H1 (cell line): ENCODE data around the gene SNX30. TPM values are rescaled to one million over a fixed set of nuclear protein-coding genes. Genes with fewer than 3 reads are reported as not detected.

Experiments
- CTCF ChIA-PET: fragments of 300-600 bp; sonication (Branson Sonifier 250); formaldehyde crosslinking; loops from one replicate; lab custom pipeline; 2021; ENCODE audit not compliant: partially characterized antibody; lab: Charles Lee
- POLR2A ChIA-PET: fragments of 300-600 bp; sonication (Branson Sonifier 250); formaldehyde crosslinking; loops from one replicate; lab custom pipeline; 2021; ENCODE audit warnings: inconsistent platforms; ENCODE audit not compliant: partially characterized antibody; lab: Charles Lee
- DNase-seq, 2 experiments: peaks; one replicate each; pipeline versions ENCODE4 v3.0.0 to v3.0.0-alpha.2; 2010 to 2022; ENCODE audit warnings: low spot score in 2 of 2, low read depth in 1 of 2, mixed read lengths in 1 of 2
- FAIRE-seq: peaks from 2 replicates; lab custom pipeline; 2011; peaks lifted over from hg19 to GRCh38; lab: Jason Lieb, UNC
- H2AFZ ChIP-seq: 2 replicates; pipeline ENCODE4 v1.8.1; 2012; ENCODE audit warnings: low read length, inconsistent platforms
- H2AK5ac ChIP-seq: 2 replicates; pipeline ENCODE4 v1.6.1; 2013; ENCODE audit warnings: low read depth, low read length
- H2BK120ac ChIP-seq: replicated peaks from 2 replicates; pipeline ENCODE3; 2013; ENCODE audit warnings: low read depth, low read length, inconsistent platforms
- H2BK12ac ChIP-seq: 2 replicates; pipeline ENCODE4 v1.6.1; 2013; ENCODE audit warnings: low read depth, low read length
- H2BK15ac ChIP-seq: 2 replicates; pipeline ENCODE4 v1.6.1; 2013; ENCODE audit warnings: low read length
- H2BK20ac ChIP-seq: 2 replicates; pipeline ENCODE4 v1.6.1; 2013; ENCODE audit warnings: low read length
- H2BK5ac ChIP-seq: 2 replicates; pipeline ENCODE4 v1.6.1; 2013; ENCODE audit warnings: low read depth, low read length
- H3K14ac ChIP-seq: 2 replicates; pipeline ENCODE4 v1.6.1; 2013; ENCODE audit warnings: inconsistent platforms; ENCODE audit not compliant: insufficient read length
- H3K18ac ChIP-seq: 2 replicates; pipeline ENCODE4 v1.6.1; 2013; ENCODE audit warnings: low read length; ENCODE audit errors: extremely low read depth
- H3K23ac ChIP-seq: 2 replicates; pipeline ENCODE4 v1.6.1; 2013; ENCODE audit warnings: inconsistent platforms; ENCODE audit not compliant: insufficient read length
- H3K23me2 ChIP-seq: 2 replicates; pipeline ENCODE4 v1.6.1; 2013; ENCODE audit warnings: low read depth, low read length
- H3K27ac ChIP-seq: 2 replicates; pipeline ENCODE4 v1.6.1; 2011; ENCODE audit warnings: low read depth, low read length, inconsistent platforms
- H3K27me3 ChIP-seq, 4 experiments: replicated peaks in 1 of 4; 1 replicate in 1 of 4; 2 replicates in 3 of 4; pipeline versions ENCODE4 v1.6.1 to v1.8.1; 2011 to 2013; ENCODE audit warnings: low read length in 3 of 4, mild to moderate bottlenecking in 3 of 4, inconsistent platforms in 2 of 4, mixed read lengths in 2 of 4, moderate library complexity in 1 of 4; ENCODE audit not compliant: control insufficient read depth in 3 of 4, insufficient read depth in 3 of 4; ENCODE audit errors: extremely low read depth in 1 of 4
- H3K36me3 ChIP-seq, 4 experiments: 2 replicates each; pipeline versions ENCODE4 v1.6.1 to v1.8.1; 2011 to 2013; ENCODE audit warnings: mild to moderate bottlenecking in 4 of 4, low read length in 3 of 4, moderate library complexity in 2 of 4, control low read depth in 1 of 4, inconsistent platforms in 1 of 4; ENCODE audit not compliant: insufficient read depth in 4 of 4, control insufficient read depth in 2 of 4
- H3K4ac ChIP-seq: replicated peaks from 2 replicates; pipeline ENCODE3; 2013; ENCODE audit warnings: low read length, low read depth, mixed read lengths, inconsistent platforms; ENCODE audit not compliant: insufficient read length
- H3K4me1 ChIP-seq, 4 experiments: replicated peaks in 1 of 4; 1 replicate in 1 of 4; 2 replicates in 3 of 4; pipeline versions ENCODE4 v1.6.1 to v1.8.1; 2011 to 2013; ENCODE audit warnings: low read length in 3 of 4, inconsistent platforms in 2 of 4, mixed read lengths in 1 of 4; ENCODE audit not compliant: insufficient read depth in 4 of 4, control insufficient read depth in 3 of 4
- H3K4me2 ChIP-seq, 2 experiments: 2 replicates each; pipeline versions ENCODE4 v1.6.1 to v1.8.1; 2011 to 2013; ENCODE audit warnings: low read depth in 2 of 2, low read length in 2 of 2, control low read depth in 1 of 2, inconsistent platforms in 1 of 2, mild to moderate bottlenecking in 1 of 2; ENCODE audit not compliant: insufficient read depth in 1 of 2
- H3K4me3 ChIP-seq, 4 experiments: fragments of 200-600, 300-600 bp in 1 of 4; sonication (generic), shearing (Covaris generic), sonication (Bioruptor Twin) in 1 of 4; 2 replicates each; pipeline versions ENCODE4 v1.5.1 to v1.8.1; 2011 to 2016; ENCODE audit warnings: low read length in 4 of 4, low read depth in 3 of 4, control low read depth in 2 of 4, inconsistent platforms in 2 of 4, mild to moderate bottlenecking in 2 of 4, mixed read lengths in 1 of 4, moderate library complexity in 1 of 4; ENCODE audit not compliant: insufficient read depth in 2 of 4; ENCODE audit errors: extremely low read depth in 1 of 4
- H3K56ac ChIP-seq: replicated peaks from 2 replicates; pipeline ENCODE3; 2013; ENCODE audit warnings: low read depth, mild to moderate bottlenecking, mixed read lengths, low read length, inconsistent platforms; ENCODE audit not compliant: insufficient read length
- H3K79me1 ChIP-seq: 2 replicates; pipeline ENCODE4 v1.6.1; 2013; ENCODE audit warnings: low read depth, low read length, control low read depth
- H3K79me2 ChIP-seq, 2 experiments: 2 replicates each; pipeline versions ENCODE4 v1.6.1 to v1.8.1; 2012 to 2013; ENCODE audit warnings: low read length in 2 of 2, mild to moderate bottlenecking in 2 of 2, inconsistent platforms in 1 of 2; ENCODE audit not compliant: insufficient read depth in 2 of 2, control insufficient read depth in 1 of 2
- H3K9ac ChIP-seq, 4 experiments: replicated peaks in 1 of 4; 1 replicate in 1 of 4; 2 replicates in 3 of 4; pipeline versions ENCODE4 v1.6.1 to v1.8.1; 2011 to 2013; ENCODE audit warnings: low read depth in 3 of 4, low read length in 3 of 4, control low read depth in 2 of 4, mild to moderate bottlenecking in 2 of 4, moderate library complexity in 2 of 4, inconsistent platforms in 1 of 4; ENCODE audit errors: extremely low read depth in 1 of 4
- H3K9me3 ChIP-seq, 2 experiments: 2 replicates each; pipeline versions ENCODE4 v1.6.1 to v1.8.1; 2012 to 2013; ENCODE audit warnings: mild to moderate bottlenecking in 2 of 2, moderate library complexity in 2 of 2, control low read depth in 1 of 2, inconsistent platforms in 1 of 2, low read depth in 1 of 2, low read length in 1 of 2, mixed read lengths in 1 of 2; ENCODE audit not compliant: insufficient read depth in 2 of 2
- H4K20me1 ChIP-seq, 2 experiments: replicated peaks in 1 of 2; 2 replicates each; pipeline versions ENCODE3 to v1.8.1; 2011 to 2013; ENCODE audit warnings: inconsistent platforms in 2 of 2, low read length in 2 of 2, mild to moderate bottlenecking in 1 of 2; ENCODE audit not compliant: insufficient read depth in 2 of 2, control insufficient read depth in 1 of 2
- H4K5ac ChIP-seq: 2 replicates; pipeline ENCODE4 v1.6.1; 2013; ENCODE audit warnings: low read length, low read depth, mixed read lengths, inconsistent platforms; ENCODE audit not compliant: insufficient read length
- H4K8ac ChIP-seq: 2 replicates; pipeline ENCODE4 v1.8.0; 2013; ENCODE audit warnings: mild to moderate bottlenecking, moderate library complexity, low read length, inconsistent platforms; ENCODE audit not compliant: insufficient read depth; ENCODE audit errors: extremely low read depth
- H4K91ac ChIP-seq: replicated peaks from 2 replicates; pipeline ENCODE3; 2013; ENCODE audit warnings: low read length, mixed read lengths, inconsistent platforms; ENCODE audit not compliant: insufficient read length
- CHD1 ChIP-seq: IDR thresholded peaks from 2 replicates; pipeline ENCODE4 v1.6.1; 2012; ENCODE audit warnings: low read depth, low read length, improper control_type of control experiment
- CHD2 ChIP-seq: IDR thresholded peaks from 2 replicates; pipeline ENCODE4 v1.6.1; 2012; ENCODE audit warnings: low read length, improper control_type of control experiment
- HDAC6 ChIP-seq: IDR thresholded peaks from one replicate; pipeline ENCODE4 v1.7.1; 2012; ENCODE audit warnings: low read depth, mild to moderate bottlenecking, inconsistent platforms, low read length, moderate library complexity
- NRF1 ChIP-seq: IDR thresholded peaks from 2 replicates; pipeline ENCODE4 v1.6.1; 2011; ENCODE audit warnings: mild to moderate bottlenecking, low read depth, low read length, improper control_type of control experiment
- POLR2A ChIP-seq, 2 experiments: IDR thresholded peaks; 1 replicate in 1 of 2; 2 replicates in 1 of 2; pipeline ENCODE4 v1.6.1; 2011; ENCODE audit warnings: low read depth in 2 of 2, low read length in 2 of 2, mild to moderate bottlenecking in 2 of 2; ENCODE audit errors: control extremely low read depth in 1 of 2
- POLR2AphosphoS5 ChIP-seq: IDR thresholded peaks from 2 replicates; pipeline ENCODE4 v1.6.1; 2011; ENCODE audit warnings: low read depth, low read length
- RAD21 ChIP-seq, 2 experiments: IDR thresholded peaks in 1 of 2; conservative IDR thresholded peaks in 1 of 2; 2 replicates each; pipeline ENCODE4 v1.6.1; 2011; ENCODE audit warnings: low read depth in 2 of 2, low read length in 2 of 2, improper control_type of control experiment in 1 of 2, inconsistent platforms in 1 of 2, mild to moderate bottlenecking in 1 of 2, moderate library complexity in 1 of 2
- RFX5 ChIP-seq: IDR thresholded peaks from 2 replicates; pipeline ENCODE4 v1.6.1; 2011; ENCODE audit warnings: low read depth, low read length, improper control_type of control experiment, borderline replicate concordance
- SIX5 ChIP-seq: IDR thresholded peaks from 2 replicates; pipeline ENCODE4 v1.6.1; 2011; ENCODE audit warnings: mild to moderate bottlenecking, low read depth, low read length
- SP1 ChIP-seq: IDR thresholded peaks from 2 replicates; pipeline ENCODE4 v1.6.1; 2011; ENCODE audit warnings: low read depth, low read length
- YY1 ChIP-seq: IDR thresholded peaks from 2 replicates; pipeline ENCODE4 v1.6.1; 2011; ENCODE audit warnings: low read depth, mild to moderate bottlenecking, low read length
- WGBS, 2 experiments: shearing (Covaris generic) in 1 of 2; methylation state at CpG; one replicate each; pipeline versions ENCODE4 v1.1.6 to v1.1.7; 2013 to 2015; ENCODE audit warnings: low lambda C conversion rate in 2 of 2, mixed read lengths in 2 of 2, inconsistent platforms in 1 of 2, low coverage in 1 of 2, missing lambda C conversion rate in 1 of 2; ENCODE audit not compliant: insufficient replicate concordance in 2 of 2, insufficient coverage in 1 of 2, insufficient read length in 1 of 2; ENCODE audit errors: extremely low coverage in 1 of 2, missing lambda C conversion rate in 1 of 2; 5-methylcytosine and 5-hydroxymethylcytosine counted together
- polyA plus RNA-seq, 7 experiments: library from polyadenylated mRNA; depleted of rRNA in 3 of 7; stranded (reverse) in 5 of 7; unstranded in 2 of 7; fragments of >200 nt in 5 of 7; fragments of 200-250 nt in 2 of 7; gene quantifications; 1 replicate in 5 of 7; 2 replicates in 1 of 7; 4 replicates in 1 of 7; pipeline versions ENCODE4 v1.2.1 to v1.2.3, GENCODE V29; 2011 to 2013; ENCODE audit warnings: missing spikeins in 2 of 7, mixed read lengths in 2 of 7
- total RNA-seq: library from RNA; stranded (reverse); fragmentation: NEBNext Ultra II Directional; extraction: Animal tissue kit (Norgen Biotek cat#: 25700); gene quantifications from 2 replicates; pipeline ENCODE4 v1.2.1, GENCODE V29; 2021
- TF ChIP-seq, protein P1 (sequence below): IDR thresholded peaks from 2 replicates; pipeline ENCODE4 v1.6.1; 2012; ENCODE audit warnings: inconsistent platforms

Gene SNX30
- total and polyA plus RNA-seq, 2 of the 8 experiments (the other 6 are each of a cell fraction or from before 2014, with no cell fraction given): 4.0 to 12.2 TPM

DNA sequence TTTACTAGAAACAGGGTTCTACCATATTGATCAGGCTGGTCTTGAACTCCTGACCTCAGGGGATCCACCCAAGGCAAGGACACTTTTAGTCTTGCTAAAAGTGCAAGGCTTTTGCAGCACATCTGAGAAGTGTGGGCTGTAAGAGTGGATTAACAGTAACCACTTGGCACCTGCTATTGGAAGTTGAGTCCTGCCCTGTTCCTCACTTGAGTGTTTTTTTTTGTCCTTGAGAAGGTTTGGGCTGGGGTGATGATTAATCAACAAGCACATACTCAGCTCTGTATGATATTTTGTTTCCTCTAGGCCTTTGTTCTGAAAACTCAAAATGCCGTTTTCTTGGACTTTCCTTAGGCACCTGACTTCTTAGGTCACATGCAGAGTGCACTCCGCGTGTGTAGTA is 37.4 kb downstream of the SNX30 start:
- Histone ChIP-seq H2AK5ac (no peak overlapping the region), H3K27me3 (no peaks in the 10 kb centered on the region), H3K14ac (no peak overlapping the region), H3K23me2 (peaks cover 2% of the 10 kb centered on the region; the same call in 1 of the 2 replicates), H3K4me1 (peaks cover 0 to 3% (median 2%) of the 10 kb centered on the region in 4 experiments; a peak in 3 of 7 replicates), H3K9me3 (no peaks in the 10 kb centered on the region), H3K4ac (no peak overlapping the region), H3K23ac (no peak overlapping the region), H3K79me1 (no peaks in the 10 kb centered on the region; the same call in 1 of the 2 replicates), H3K4me2 (no peak overlapping the region), H2AFZ (no peak overlapping the region), H3K56ac (no peak overlapping the region), H4K8ac (no peak overlapping the region), H3K18ac (no peak overlapping the region), H3K27ac (no peak overlapping the region), H3K36me3 (no peaks in the 10 kb centered on the region), H3K9ac (no peak overlapping the region), H3K4me3 (no peak overlapping the region), H2BK5ac (0 out of 2 replicates have a peak overlapping the region, but pooled peaks have one; percentile 44), H2BK20ac (no peak overlapping the region), H4K20me1 (peaks cover 0 to 2% of the 10 kb centered on the region in 2 experiments), H3K79me2 (no peaks in the 10 kb centered on the region; a peak in 1 of 4 replicates), H4K5ac (no peak overlapping the region), H2BK120ac (no peak overlapping the region), H2BK15ac (no peak overlapping the region), H4K91ac (no peak overlapping the region), H2BK12ac (no peak overlapping the region)
- 96% methylated on average over 3 of the region's 3 CpGs; no CpG with 5 or more reads in 1 of the 2 experiments for WGBS, 2 experiments
- DNase-seq (no peak), FAIRE-seq (no peak)
- TF ChIP-seq POLR2A (IDR thresholded peaks at IDR 0.05; ENCODE audit: control extremely low read depth in 1 of 2, low read depth in 2 of 2, low read length in 2 of 2) (no peak), YY1 (no peak), SP1 (no peak), POLR2AphosphoS5 (no peak), CHD1 (no peak), CHD2 (no peak), HDAC6 (no peak), RAD21 (IDR thresholded peaks at IDR 0.05 in 1 of 2, conservative IDR thresholded peaks at IDR 0.05 in 1 of 2; ENCODE audit: low read depth in 2 of 2, low read length in 2 of 2) (no peak), SIX5 (no peak), RFX5 (no peak), NRF1 (no peak)
- TF ChIP-seq, protein P1, sequence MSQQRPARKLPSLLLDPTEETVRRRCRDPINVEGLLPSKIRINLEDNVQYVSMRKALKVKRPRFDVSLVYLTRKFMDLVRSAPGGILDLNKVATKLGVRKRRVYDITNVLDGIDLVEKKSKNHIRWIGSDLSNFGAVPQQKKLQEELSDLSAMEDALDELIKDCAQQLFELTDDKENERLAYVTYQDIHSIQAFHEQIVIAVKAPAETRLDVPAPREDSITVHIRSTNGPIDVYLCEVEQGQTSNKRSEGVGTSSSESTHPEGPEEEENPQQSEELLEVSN: no peak
- POLR2A ChIA-PET: no interaction called here
- CTCF ChIA-PET: interaction anchor here (0.9 kb wide), 1 partner anchor 92 kb away, joined by 3 read pairs; no protein-coding TSS in a partner anchor
